ENCODE results near the gene TMEM198. TPM values are rescaled to one million over a fixed set of nuclear protein-coding genes. Genes with fewer than 3 reads are reported as not detected.

Gene TMEM198
- total and polyA plus RNA-seq, 2 donors, result 2.0 to 6.0 TPM

GRCh38 chr2:219572237-219573001, 28.6 kb downstream of the TMEM198 start, which contains the start of gene INHA:
Gene INHA, plus strand, starts transcription at chr2:219572310. Its CDS starts 65 bp downstream, at chr2:219572375.
- Histone ChIP-seq H3K27ac (ENCODE audit: low read depth) (peak within 1 kb of the TSS; percentile 43), H3K36me3 (ENCODE audit: insufficient read depth) (no peaks in the 10 kb centered on the region), H3K4me3 (ENCODE audit: low read depth, low read length) (peak within 1 kb of the TSS; percentile 73), H3K4me1 (ENCODE audit: insufficient read depth) (no peaks in the 10 kb centered on the region)
- DNase-seq (ENCODE audit: extremely low spot score), result no peak
- WGBS, result 85% methylated on average over 13 of the region's 13 CpGs

DNA sequence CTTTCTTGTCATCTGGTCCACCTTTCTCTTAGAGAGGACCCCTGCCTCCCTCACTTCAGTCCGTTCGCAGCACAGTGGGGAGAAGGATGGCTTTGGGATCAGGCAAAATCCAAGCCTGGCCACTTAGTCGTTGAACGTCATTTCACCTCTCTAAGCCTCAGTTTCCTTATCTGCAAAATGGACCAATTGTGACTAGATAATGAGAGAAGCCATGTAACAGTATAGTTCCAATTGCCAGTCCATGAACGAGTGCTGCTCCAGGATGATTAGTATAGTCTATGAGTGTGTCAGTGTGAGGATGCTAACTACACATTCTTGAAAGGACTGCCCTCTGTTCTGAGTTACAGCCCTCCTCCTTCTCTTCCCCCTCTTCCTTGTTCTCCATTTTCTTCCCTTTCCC, 29.3 kb downstream of the TMEM198 start:
- no peaks in the 10 kb centered on the region for H3K36me3 ChIP-seq (ENCODE audit: insufficient read depth)
- H3K4me1 ChIP-seq (ENCODE audit: insufficient read depth), result no peaks in the 10 kb centered on the region
- no peak for DNase-seq (ENCODE audit: extremely low spot score)
- no peak overlapping the region for H3K4me3 ChIP-seq (ENCODE audit: low read depth, low read length)
- WGBS, result 83% methylated on average over 5 of the region's 5 CpGs
- no peak overlapping the region for H3K27ac ChIP-seq (ENCODE audit: low read depth)

- H3K4me3 ChIP-seq (ENCODE audit: low read depth, low read length), result no peak overlapping the region
- 81% methylated on average over 22 of the region's 22 CpGs for WGBS
- no peak overlapping the region for H3K27ac ChIP-seq (ENCODE audit: low read depth)
- DNase-seq (ENCODE audit: extremely low spot score), result no peak
- no peaks in the 10 kb centered on the region for H3K36me3 ChIP-seq (ENCODE audit: insufficient read depth)
- H3K4me1 ChIP-seq (ENCODE audit: insufficient read depth), result no peaks in the 10 kb centered on the region
Observed at GRCh38 chr2:219574484-219575311, 30.9 kb downstream of the TMEM198 start.

GRCh38 chr2:219575566-219576504, 32.0 kb downstream of the TMEM198 start:
- no peak for DNase-seq (ENCODE audit: extremely low spot score)
- H3K36me3 ChIP-seq (ENCODE audit: insufficient read depth), result no peaks in the 10 kb centered on the region
- no peaks in the 10 kb centered on the region for H3K4me1 ChIP-seq (ENCODE audit: insufficient read depth)
- no peak overlapping the region for H3K27ac ChIP-seq (ENCODE audit: low read depth)
- WGBS, result 88% methylated on average over 6 of the region's 6 CpGs
- no peak overlapping the region for H3K4me3 ChIP-seq (ENCODE audit: low read depth, low read length)

GRCh38 chr2:219576505-219577388, 32.9 kb downstream of the TMEM198 start:
- peak; percentile 59 for DNase-seq (ENCODE audit: extremely low spot score)
- no peak overlapping the region for H3K27ac ChIP-seq (ENCODE audit: low read depth)
- H3K4me1 ChIP-seq (ENCODE audit: insufficient read depth), result no peaks in the 10 kb centered on the region
- WGBS, result 22% methylated on average over 15 of the region's 15 CpGs
- no peaks in the 10 kb centered on the region for H3K36me3 ChIP-seq (ENCODE audit: insufficient read depth)
- H3K4me3 ChIP-seq (ENCODE audit: low read depth, low read length), result no peak overlapping the region

GRCh38 chr2:219578811-219579613, 35.2 kb downstream of the TMEM198 start:
- no peaks in the 10 kb centered on the region for H3K36me3 ChIP-seq (ENCODE audit: insufficient read depth)
- WGBS, result 68% methylated on average over 8 of the region's 8 CpGs
- no peak for DNase-seq (ENCODE audit: extremely low spot score)
- H3K27ac ChIP-seq (ENCODE audit: low read depth), result no peak overlapping the region
- no peaks in the 10 kb centered on the region for H3K4me1 ChIP-seq (ENCODE audit: insufficient read depth)
- H3K4me3 ChIP-seq (ENCODE audit: low read depth, low read length), result no peak overlapping the region

- WGBS, result 76% methylated on average over 2 of the region's 2 CpGs
- Histone ChIP-seq H3K4me1 (ENCODE audit: insufficient read depth) (no peaks in the 10 kb centered on the region), H3K27ac (ENCODE audit: low read depth) (no peak overlapping the region), H3K4me3 (ENCODE audit: low read depth, low read length) (no peak overlapping the region), H3K36me3 (ENCODE audit: insufficient read depth) (no peaks in the 10 kb centered on the region)
- DNase-seq (ENCODE audit: extremely low spot score), result no peak
Observed at GRCh38 chr2:219581346-219581745, 37.5 kb downstream of the TMEM198 start.

GRCh38 chr2:219591091-219591490, 47.3 kb downstream of the TMEM198 start:
- Histone ChIP-seq H3K4me3 (ENCODE audit: low read depth, low read length) (no peak overlapping the region), H3K36me3 (ENCODE audit: insufficient read depth) (no peaks in the 10 kb centered on the region), H3K27ac (ENCODE audit: low read depth) (no peak overlapping the region), H3K4me1 (ENCODE audit: insufficient read depth) (no peaks in the 10 kb centered on the region)
- WGBS, result 96% methylated on average over 4 of the region's 4 CpGs
- DNase-seq (ENCODE audit: extremely low spot score), result no peak

DNA sequence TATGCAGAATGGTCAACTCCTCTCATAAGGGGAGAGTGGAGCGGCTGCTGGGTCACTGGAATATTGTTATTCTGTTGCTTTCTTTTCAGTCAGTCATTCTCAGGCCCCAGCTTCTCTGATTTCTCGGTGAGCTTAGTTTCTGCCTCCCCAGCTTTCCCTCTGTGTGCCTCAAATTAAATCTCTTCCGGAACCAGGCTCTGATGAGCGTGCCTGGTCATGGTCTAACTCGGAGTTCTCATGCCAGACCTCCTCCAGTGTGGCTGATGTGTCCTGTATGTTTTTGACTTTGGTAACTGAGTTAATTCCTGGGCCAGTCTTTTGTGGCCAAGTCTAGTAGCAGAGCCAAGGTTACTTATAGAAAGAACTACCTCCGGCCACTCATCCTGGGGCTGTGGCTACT, 48.9 kb downstream of the TMEM198 start:
- no peak for DNase-seq (ENCODE audit: extremely low spot score)
- Histone ChIP-seq H3K36me3 (ENCODE audit: insufficient read depth) (no peaks in the 10 kb centered on the region), H3K27ac (ENCODE audit: low read depth) (no peak overlapping the region), H3K4me1 (ENCODE audit: insufficient read depth) (no peaks in the 10 kb centered on the region), H3K4me3 (ENCODE audit: low read depth, low read length) (no peak overlapping the region)
- WGBS, result 55% methylated on average over 6 of the region's 6 CpGs

- Histone ChIP-seq H3K4me3 (ENCODE audit: low read depth, low read length) (no peak overlapping the region), H3K4me1 (ENCODE audit: insufficient read depth) (no peaks in the 10 kb centered on the region), H3K36me3 (ENCODE audit: insufficient read depth) (no peaks in the 10 kb centered on the region), H3K27ac (ENCODE audit: low read depth) (no peak overlapping the region)
- 87% methylated on average over 2 of the region's 2 CpGs for WGBS
- no peak for DNase-seq (ENCODE audit: extremely low spot score)
Observed at GRCh38 chr2:219593154-219593553, 49.3 kb downstream of the TMEM198 start.

- Histone ChIP-seq H3K27ac (ENCODE audit: low read depth) (no peak overlapping the region), H3K36me3 (ENCODE audit: insufficient read depth) (no peaks in the 10 kb centered on the region), H3K4me3 (ENCODE audit: low read depth, low read length) (no peak overlapping the region), H3K4me1 (ENCODE audit: insufficient read depth) (no peaks in the 10 kb centered on the region)
- 32% methylated on average over 3 of the region's 3 CpGs for WGBS
- DNase-seq (ENCODE audit: extremely low spot score), result no peak
Observed at GRCh38 chr2:219595256-219595655, 51.4 kb downstream of the TMEM198 start.

All from urinary bladder (tissue), 4 donors.